Endodermal cell (in vitro differentiated cells): Measurements from ENCODE around the gene LPP. TPM values are rescaled to one million over a fixed set of nuclear protein-coding genes. Genes with fewer than 3 reads are reported as not detected.

Source experiments
- DNase-seq: peaks from one replicate; pipeline ENCODE4 v3.0.0-alpha.2; 2017
- H3K27ac ChIP-seq: 2 replicates; pipeline ENCODE4 v1.5.1; 2013; ENCODE audit warnings: mild to moderate bottlenecking, low read depth, low read length, moderate library complexity
- H3K27me3 ChIP-seq: 2 replicates; pipeline ENCODE4 v1.6.1; 2013; ENCODE audit warnings: mild to moderate bottlenecking, low read length, moderate library complexity; ENCODE audit not compliant: insufficient read depth, control insufficient read depth, poor library complexity, severe bottlenecking
- H3K36me3 ChIP-seq: 2 replicates; pipeline ENCODE4 v1.7.0; 2013; ENCODE audit warnings: mild to moderate bottlenecking, low read length, moderate library complexity; ENCODE audit not compliant: control insufficient read depth, insufficient read depth
- H3K4me1 ChIP-seq: one replicate; pipeline ENCODE4 v1.7.0; 2013; ENCODE audit warnings: low read length; ENCODE audit not compliant: control insufficient read depth, insufficient read depth
- H3K4me3 ChIP-seq: 2 replicates; pipeline ENCODE4 v1.5.1; 2013; ENCODE audit warnings: mild to moderate bottlenecking, low read length, moderate library complexity
- H3K9ac ChIP-seq: 2 replicates; pipeline ENCODE4 v1.6.1; 2013; ENCODE audit warnings: mild to moderate bottlenecking, low read length, moderate library complexity; ENCODE audit not compliant: poor library complexity, severe bottlenecking; ENCODE audit errors: extremely low read depth
- H3K9me3 ChIP-seq: 2 replicates; pipeline ENCODE4 v1.6.1; 2013; ENCODE audit warnings: mild to moderate bottlenecking, low read length, moderate library complexity; ENCODE audit not compliant: control insufficient read depth
- H3K27ac Mint-ChIP-seq: 2 replicates; pipeline ENCODE4 v1.8.0; 2020; ENCODE audit warnings: mixed read lengths
- H3K27me3 Mint-ChIP-seq: 2 replicates; pipeline ENCODE4 v1.8.0; 2021; ENCODE audit warnings: mild to moderate bottlenecking, mixed read lengths; ENCODE audit not compliant: insufficient read depth
- H3K36me3 Mint-ChIP-seq: 2 replicates; pipeline ENCODE4 v1.8.0; 2020; ENCODE audit warnings: low read depth, mixed read lengths
- H3K4me1 Mint-ChIP-seq: 2 replicates; pipeline ENCODE4 v1.8.0; 2020; ENCODE audit warnings: mixed read lengths
- H3K4me3 Mint-ChIP-seq: 2 replicates; pipeline ENCODE4 v1.8.0; 2020; ENCODE audit warnings: mild to moderate bottlenecking, moderate library complexity, mixed read lengths
- H3K9me3 Mint-ChIP-seq: 2 replicates; pipeline ENCODE4 v1.8.0; 2020; ENCODE audit warnings: mild to moderate bottlenecking, mixed read lengths
- CTCF ChIP-seq: fragments of 200-600 bp; sonication (generic); conservative IDR thresholded peaks from 2 replicates; pipeline ENCODE4 v1.5.0; 2021; ENCODE audit warnings: antibody characterized with exemption, mild to moderate bottlenecking
- WGBS, 2 experiments: methylation state at CpG; one replicate each; pipeline versions ENCODE4 v1.1.5 to v1.1.7; 2013; ENCODE audit warnings: missing lambda C conversion rate in 2 of 2, mixed read lengths in 1 of 2; ENCODE audit not compliant: insufficient coverage in 1 of 2, insufficient read length in 1 of 2; 5-methylcytosine and 5-hydroxymethylcytosine counted together
- total RNA-seq, 2 donors: library from RNA; stranded (reverse); fragmentation: NEBNext Ultra II Directional in 1 of 2; extraction: Animal tissue kit (Norgen Biotek cat#: 25700) in 1 of 2; gene quantifications; 2 replicates in 1 of 2; 3 replicates in 1 of 2; pipeline ENCODE4 v1.2.1, GENCODE V29; 2021

LPP gene
- total RNA-seq, 2 donors from 2014 or later = 78.0 to 105 TPM

- Histone ChIP-seq H3K4me3 (no peak overlapping the region), H3K27me3 (no peaks in the 10 kb centered on the region), H3K9ac (no peak overlapping the region), H3K9me3 (no peaks in the 10 kb centered on the region), H3K27ac (no peak overlapping the region), H3K36me3 (no peaks in the 10 kb centered on the region), H3K4me1 (peaks cover 3% of the 10 kb centered on the region)
- Mint-ChIP-seq H3K4me1 (peaks cover 5% of the 10 kb centered on the region), H3K9me3 (no peaks in the 10 kb centered on the region), H3K36me3 (no peaks in the 10 kb centered on the region), H3K27ac (no peak overlapping the region), H3K27me3 (no peaks in the 10 kb centered on the region), H3K4me3 (no peak overlapping the region)
- DNase-seq = no peak
- WGBS, 2 experiments = 65 to 67% methylated on average over 3 of the region's 3 CpGs
- no peak for TF ChIP-seq CTCF
These were observed 403.3 kb downstream of the LPP start for GRCh38 chr3:188557235-188557634.

- H3K27ac Mint-ChIP-seq = no peak overlapping the region
- no peaks in the 10 kb centered on the region for H3K4me1 Mint-ChIP-seq
- WGBS, 2 experiments = 87 to 100% methylated on average over 1 to 5 of the region's 5 CpGs
These were observed 404.6 kb downstream of the LPP start for GRCh38 chr3:188558343-188559071.

GRCh38 chr3:188559072-188559429 lies 405.1 kb downstream of the LPP start:
- H3K9me3 ChIP-seq = no peaks in the 10 kb centered on the region
- H3K27me3 ChIP-seq = no peaks in the 10 kb centered on the region
- no peak for DNase-seq
- H3K27ac Mint-ChIP-seq = no peak overlapping the region
- TF ChIP-seq CTCF = no peak
- H3K4me3 Mint-ChIP-seq = no peak overlapping the region
- no peaks in the 10 kb centered on the region for H3K4me1 ChIP-seq
- WGBS, 2 experiments = 96% methylated on average over 2 of the region's 2 CpGs; no CpG with 5 or more reads in 1 of the 2 experiments
- no peaks in the 10 kb centered on the region for H3K4me1 Mint-ChIP-seq
- H3K36me3 Mint-ChIP-seq = no peaks in the 10 kb centered on the region
- no peak overlapping the region for H3K27ac ChIP-seq
- no peaks in the 10 kb centered on the region for H3K27me3 Mint-ChIP-seq
- H3K9me3 Mint-ChIP-seq = no peaks in the 10 kb centered on the region
- H3K4me3 ChIP-seq = no peak overlapping the region
- H3K36me3 ChIP-seq = no peaks in the 10 kb centered on the region
- no peak overlapping the region for H3K9ac ChIP-seq

More at GRCh38 chr3:188558343-188559071, 404.6 kb downstream of the LPP start:
- Mint-ChIP-seq H3K9me3 (no peaks in the 10 kb centered on the region), H3K27me3 (no peaks in the 10 kb centered on the region), H3K4me3 (no peak overlapping the region), H3K36me3 (no peaks in the 10 kb centered on the region)
- DNase-seq = no peak
- H3K27ac ChIP-seq = no peak overlapping the region
- TF ChIP-seq CTCF = no peak
- no peaks in the 10 kb centered on the region for H3K9me3 ChIP-seq
- no peaks in the 10 kb centered on the region for H3K27me3 ChIP-seq
- H3K4me1 ChIP-seq = no peaks in the 10 kb centered on the region
- no peak overlapping the region for H3K4me3 ChIP-seq
- no peak overlapping the region for H3K9ac ChIP-seq
- H3K36me3 ChIP-seq = no peaks in the 10 kb centered on the region
